ENCODE data around the gene PPWD1.

- no peak for TF ChIP-seq CTCF (IDR thresholded peaks at IDR 0.05; ENCODE audit: low read depth, low read length)
- no peak for TF ChIP-seq POLR2A (IDR thresholded peaks at IDR 0.05; ENCODE audit: extremely low read depth, insufficient read length)
- no peak for TF ChIP-seq MYC (IDR thresholded peaks at IDR 0.05; ENCODE audit: low read depth, low read length)
Observed at GRCh38 chr5:65566505-65566904, 3.4 kb downstream of the PPWD1 start.

Data from NB4 (cell line).